HG03045 (cell line): ENCODE measurements around the gene GRIN2A.

Experiments
- ATAC-seq: cut with Tn5 transposase; IDR thresholded peaks from one replicate; pipeline ENCODE4 v1.9.1; 2021; ENCODE audit warnings: mild to moderate bottlenecking, moderate library complexity; ENCODE audit not compliant: unreplicated experiment

The GRIN2A gene

GRCh38 chr16:10182222-10183053 is at the start of gene GRIN2A:
TSS of gene GRIN2A (minus strand) at chr16:10182428. CDS start at chr16:10180411, 2,017 bp downstream.
- ATAC-seq: no peak

GRCh38 chr16:10231563-10231962 is 49.3 kb upstream of the GRIN2A start:
- no peak for ATAC-seq

GRCh38 chr16:10228779-10229178 is 46.6 kb upstream of the GRIN2A start:
- ATAC-seq: no peak

- ATAC-seq: no peak
Observed at GRCh38 chr16:10226987-10227306, 44.7 kb upstream of the GRIN2A start.

- ATAC-seq: no peak
Observed at GRCh38 chr16:10226141-10226986, 44.1 kb upstream of the GRIN2A start.

GRCh38 chr16:10225653-10226052 is 43.4 kb upstream of the GRIN2A start:
- ATAC-seq: no peak

- ATAC-seq: no peak
Observed at GRCh38 chr16:10224850-10225249, 42.6 kb upstream of the GRIN2A start.

- ATAC-seq: no peak
Observed at GRCh38 chr16:10220942-10221341, 38.7 kb upstream of the GRIN2A start.

GRCh38 chr16:10219742-10220141 is 37.5 kb upstream of the GRIN2A start:
- no peak for ATAC-seq

- no peak for ATAC-seq
Observed at GRCh38 chr16:10218490-10219206, 36.4 kb upstream of the GRIN2A start.

GRCh38 chr16:10213748-10214147 is 31.5 kb upstream of the GRIN2A start:
- no peak for ATAC-seq

GRCh38 chr16:10210944-10211343 is 28.7 kb upstream of the GRIN2A start:
- no peak for ATAC-seq

GRCh38 chr16:10206865-10207264 is 24.6 kb upstream of the GRIN2A start:
- no peak for ATAC-seq

GRCh38 chr16:10206215-10206614 is 24.0 kb upstream of the GRIN2A start:
- ATAC-seq: no peak

- no peak for ATAC-seq
Observed at GRCh38 chr16:10205688-10206087, 23.5 kb upstream of the GRIN2A start.

- ATAC-seq: no peak
Observed at GRCh38 chr16:10202649-10203048, 20.4 kb upstream of the GRIN2A start.

- no peak for ATAC-seq
Observed at GRCh38 chr16:10200637-10201586, 18.7 kb upstream of the GRIN2A start.

GRCh38 chr16:10196999-10197398 is 14.8 kb upstream of the GRIN2A start:
- no peak for ATAC-seq

GRCh38 chr16:10191096-10191495 is 8.9 kb upstream of the GRIN2A start:
- no peak for ATAC-seq

- ATAC-seq: no peak
Observed at GRCh38 chr16:10189861-10190390, 7.7 kb upstream of the GRIN2A start.
